ENCODE data around the gene POLR3E.
"Not testable (repeated sequence)": the region's sequence is repeated elsewhere in the genome, so short reads cannot be mapped to it uniquely, and the experiment has no call there.

Gene POLR3E

GRCh38 chr16:22347100-22347820 is 50.1 kb downstream of the POLR3E start:
- Mint-ChIP-seq H3K9me3 (no peaks in the 10 kb centered on the region), H3K4me1 (no peaks in the 10 kb centered on the region), H3K27ac (no peak overlapping the region), H3K27me3 (no peaks in the 10 kb centered on the region), H3K4me3 (no peak overlapping the region), H3K36me3 (peaks cover 18% of the 10 kb centered on the region)
- no peak for ATAC-seq (ENCODE audit: low read depth)
- DNase-seq (ENCODE audit: low spot score in 2 of 2) = no peak

GRCh38 chr16:22348291-22348690 is 51.1 kb downstream of the POLR3E start:
- no peaks in the 10 kb centered on the region for H3K27me3 Mint-ChIP-seq
- no peaks in the 10 kb centered on the region for H3K9me3 Mint-ChIP-seq
- DNase-seq (ENCODE audit: low spot score in 2 of 2) (no peak), ATAC-seq (ENCODE audit: low read depth) (no peak)
- H3K27ac Mint-ChIP-seq = no peak overlapping the region
- H3K4me1 Mint-ChIP-seq = peaks cover 2% of the 10 kb centered on the region
- H3K4me3 Mint-ChIP-seq = no peak overlapping the region
- H3K36me3 Mint-ChIP-seq = peaks cover 18% of the 10 kb centered on the region

- Mint-ChIP-seq H3K36me3 (peaks cover 18% of the 10 kb centered on the region), H3K4me1 (peaks cover 12% of the 10 kb centered on the region)
- not testable (repeated sequence) for H3K27me3 Mint-ChIP-seq; ATAC-seq (ENCODE audit: low read depth); H3K27ac Mint-ChIP-seq; DNase-seq (ENCODE audit: low spot score in 2 of 2); H3K4me3 Mint-ChIP-seq; H3K9me3 Mint-ChIP-seq
Measured at GRCh38 chr16:22351017-22351416, 53.8 kb downstream of the POLR3E start.

GRCh38 chr16:22352140-22352539 is 54.9 kb downstream of the POLR3E start:
- Mint-ChIP-seq H3K4me1 (peaks cover 12% of the 10 kb centered on the region), H3K27me3 (no peaks in the 10 kb centered on the region), H3K36me3 (peaks cover 15% of the 10 kb centered on the region), H3K4me3 (no peak overlapping the region), H3K9me3 (no peaks in the 10 kb centered on the region), H3K27ac (no peak overlapping the region)
- DNase-seq (ENCODE audit: low spot score in 2 of 2) = no peak
- ATAC-seq (ENCODE audit: low read depth) = no peak

GRCh38 chr16:22352723-22353122 is 55.5 kb downstream of the POLR3E start:
- H3K27me3 Mint-ChIP-seq = no peaks in the 10 kb centered on the region
- DNase-seq (ENCODE audit: low spot score in 2 of 2) (no peak), ATAC-seq (ENCODE audit: low read depth) (no peak)
- H3K4me3 Mint-ChIP-seq = no peak overlapping the region
- H3K9me3 Mint-ChIP-seq = no peaks in the 10 kb centered on the region
- H3K36me3 Mint-ChIP-seq = peaks cover 9% of the 10 kb centered on the region
- H3K4me1 Mint-ChIP-seq = peaks cover 14% of the 10 kb centered on the region
- no peak overlapping the region for H3K27ac Mint-ChIP-seq

- Mint-ChIP-seq H3K4me1 (peaks cover 18% of the 10 kb centered on the region), H3K9me3 (no peaks in the 10 kb centered on the region), H3K4me3 (no peak overlapping the region), H3K27ac (no peak overlapping the region), H3K36me3 (peaks cover 9% of the 10 kb centered on the region), H3K27me3 (no peaks in the 10 kb centered on the region)
- ATAC-seq (ENCODE audit: low read depth) (peak; percentile 14), DNase-seq (ENCODE audit: low spot score in 2 of 2) (no peak)
Measured at GRCh38 chr16:22353191-22353919, 56.1 kb downstream of the POLR3E start.

GRCh38 chr16:22353933-22354541 is 56.8 kb downstream of the POLR3E start:
- Mint-ChIP-seq H3K4me3 (no peak overlapping the region), H3K27ac (no peak overlapping the region), H3K36me3 (peaks cover 9% of the 10 kb centered on the region), H3K9me3 (no peaks in the 10 kb centered on the region), H3K4me1 (peaks cover 18% of the 10 kb centered on the region), H3K27me3 (no peaks in the 10 kb centered on the region)
- DNase-seq (ENCODE audit: low spot score in 2 of 2) (no peak), ATAC-seq (ENCODE audit: low read depth) (no peak)

- Mint-ChIP-seq H3K36me3 (peaks cover 2% of the 10 kb centered on the region), H3K9me3 (no peaks in the 10 kb centered on the region), H3K27me3 (no peaks in the 10 kb centered on the region), H3K4me3 (no peak overlapping the region), H3K4me1 (peaks cover 18% of the 10 kb centered on the region), H3K27ac (peak overlapping the region; percentile 1)
- ATAC-seq (ENCODE audit: low read depth) = peak; percentile 51
- DNase-seq (ENCODE audit: low spot score in 2 of 2) = no peak
Measured at GRCh38 chr16:22355487-22355908, 58.3 kb downstream of the POLR3E start.

GRCh38 chr16:22356930-22357634 is 59.9 kb downstream of the POLR3E start:
- H3K36me3 Mint-ChIP-seq = peaks cover 4% of the 10 kb centered on the region

GRCh38 chr16:22357635-22357971 is 60.4 kb downstream of the POLR3E start:
- peak in 1 of 2 donors; percentile 21 for DNase-seq (ENCODE audit: low spot score in 2 of 2)
- Mint-ChIP-seq H3K27ac (peak overlapping the region; percentile 88), H3K4me1 (peaks cover 18% of the 10 kb centered on the region), H3K36me3 (peaks cover 4% of the 10 kb centered on the region), H3K4me3 (peak overlapping the region; percentile 37), H3K9me3 (no peaks in the 10 kb centered on the region), H3K27me3 (no peaks in the 10 kb centered on the region)
- peak; percentile 93 for ATAC-seq (ENCODE audit: low read depth)

More at GRCh38 chr16:22356930-22357634, 59.9 kb downstream of the POLR3E start:
- Mint-ChIP-seq H3K27me3 (no peaks in the 10 kb centered on the region), H3K27ac (peak overlapping the region; percentile 88), H3K4me1 (peaks cover 18% of the 10 kb centered on the region), H3K9me3 (no peaks in the 10 kb centered on the region), H3K4me3 (peak overlapping the region; percentile 37)
- DNase-seq (ENCODE audit: low spot score in 2 of 2) (no peak), ATAC-seq (ENCODE audit: low read depth) (peak; percentile 25)

GRCh38 chr16:22358000-22358399 is 60.8 kb downstream of the POLR3E start:
- peak overlapping the region; percentile 41 for H3K4me3 Mint-ChIP-seq
- H3K4me1 Mint-ChIP-seq = peaks cover 18% of the 10 kb centered on the region
- ATAC-seq (ENCODE audit: low read depth) (peak; percentile 23), DNase-seq (ENCODE audit: low spot score in 2 of 2) (no peak)
- no peaks in the 10 kb centered on the region for H3K27me3 Mint-ChIP-seq
- peak overlapping the region; percentile 88 for H3K27ac Mint-ChIP-seq
- H3K36me3 Mint-ChIP-seq = peaks cover 4% of the 10 kb centered on the region
- H3K9me3 Mint-ChIP-seq = no peaks in the 10 kb centered on the region

GRCh38 chr16:22359679-22360078 is 62.5 kb downstream of the POLR3E start:
- H3K27me3 Mint-ChIP-seq = no peaks in the 10 kb centered on the region
- peaks cover 11% of the 10 kb centered on the region for H3K4me1 Mint-ChIP-seq
- H3K9me3 Mint-ChIP-seq = no peaks in the 10 kb centered on the region
- peaks cover 12% of the 10 kb centered on the region for H3K36me3 Mint-ChIP-seq
- H3K27ac Mint-ChIP-seq = no peak overlapping the region
- H3K4me3 Mint-ChIP-seq = no peak overlapping the region
- DNase-seq (ENCODE audit: low spot score in 2 of 2) (no peak), ATAC-seq (ENCODE audit: low read depth) (no peak)

- no peak overlapping the region for H3K27ac Mint-ChIP-seq
- ATAC-seq (ENCODE audit: low read depth) (no peak), DNase-seq (ENCODE audit: low spot score in 2 of 2) (no peak)
- H3K9me3 Mint-ChIP-seq = no peaks in the 10 kb centered on the region
- peaks cover 6% of the 10 kb centered on the region for H3K4me1 Mint-ChIP-seq
- H3K4me3 Mint-ChIP-seq = no peak overlapping the region
- H3K27me3 Mint-ChIP-seq = no peaks in the 10 kb centered on the region
- peaks cover 15% of the 10 kb centered on the region for H3K36me3 Mint-ChIP-seq
Measured at GRCh38 chr16:22360963-22361659, 63.9 kb downstream of the POLR3E start.
